DMS153 (cell line): ENCODE measurements around the gene MROH2A.
"Not testable (repeated sequence)": the region's sequence is repeated elsewhere in the genome, so short reads cannot be mapped to it uniquely, and the experiment has no call there.

ENCODE experiments used
- DNase-seq: peaks from one replicate; lab custom pipeline; 2025; lab: John Stamatoyannopoulos, UW

The MROH2A gene

GRCh38 chr2:233856184-233856583, 78.1 kb downstream of the MROH2A start:
- DNase-seq, result no peak

GRCh38 chr2:233857511-233858141, 79.5 kb downstream of the MROH2A start:
- no peak for DNase-seq

GRCh38 chr2:233858331-233858730, 80.2 kb downstream of the MROH2A start:
- DNase-seq, result no peak

- DNase-seq, result no peak
Measured at GRCh38 chr2:233862261-233862768, 84.2 kb downstream of the MROH2A start.

- no peak for DNase-seq
Measured at GRCh38 chr2:233865838-233866237, 87.7 kb downstream of the MROH2A start.

GRCh38 chr2:233866479-233866878, 88.3 kb downstream of the MROH2A start:
- DNase-seq, result no peak

GRCh38 chr2:233867993-233868532, 89.9 kb downstream of the MROH2A start, which contains the start of gene MSL3B:
Gene MSL3B (minus strand): TSS chr2:233868386.
- DNase-seq, result no peak

GRCh38 chr2:233871432-233871831, 93.3 kb downstream of the MROH2A start:
- no peak for DNase-seq

- not testable (repeated sequence) for DNase-seq
Measured at GRCh38 chr2:233872125-233872524, 94.0 kb downstream of the MROH2A start.

- DNase-seq, result no peak
Measured at GRCh38 chr2:233882353-233882752, 104.2 kb downstream of the MROH2A start.
